Activated naive CD4-positive, alpha-beta T cell treated with anti-CD3 and anti-CD28 coated beads, Interleukin-2, amount 10 ng/mL, durations not matched to agents 7 days and 5 days (primary cell): ENCODE results near the gene STK40.
A peak's percentile ranks its signal among the peaks of the same experiment; 100 is the strongest.

Experiments used
- CTCF ChIA-PET: fragments of 350-600 bp; sonication (Branson Sonifier 250); formaldehyde crosslinking; loops from one replicate; lab custom pipeline; 2021; ENCODE audit warnings: antibody characterized with exemption; lab: Charles Lee
- DNase-seq: peaks from one replicate; pipeline ENCODE4 v3.0.0-alpha.2; 2020
- H3K27ac Mint-ChIP-seq: one replicate; pipeline ENCODE4 v1.8.0; 2021; ENCODE audit warnings: mild to moderate bottlenecking, moderate library complexity, mixed read lengths
- H3K27me3 Mint-ChIP-seq: one replicate; pipeline ENCODE4 v1.8.0; 2021; ENCODE audit warnings: mild to moderate bottlenecking, mixed read lengths
- H3K36me3 Mint-ChIP-seq: one replicate; pipeline ENCODE4 v1.8.0; 2021; ENCODE audit warnings: mixed read lengths
- H3K4me1 Mint-ChIP-seq: one replicate; pipeline ENCODE4 v1.8.0; 2021; ENCODE audit warnings: mixed read lengths
- H3K4me3 Mint-ChIP-seq: one replicate; pipeline ENCODE4 v1.8.0; 2021; ENCODE audit warnings: mild to moderate bottlenecking, moderate library complexity, mixed read lengths
- H3K9me3 Mint-ChIP-seq: one replicate; pipeline ENCODE4 v1.8.0; 2021; ENCODE audit warnings: mixed read lengths

STK40 gene, protein sequence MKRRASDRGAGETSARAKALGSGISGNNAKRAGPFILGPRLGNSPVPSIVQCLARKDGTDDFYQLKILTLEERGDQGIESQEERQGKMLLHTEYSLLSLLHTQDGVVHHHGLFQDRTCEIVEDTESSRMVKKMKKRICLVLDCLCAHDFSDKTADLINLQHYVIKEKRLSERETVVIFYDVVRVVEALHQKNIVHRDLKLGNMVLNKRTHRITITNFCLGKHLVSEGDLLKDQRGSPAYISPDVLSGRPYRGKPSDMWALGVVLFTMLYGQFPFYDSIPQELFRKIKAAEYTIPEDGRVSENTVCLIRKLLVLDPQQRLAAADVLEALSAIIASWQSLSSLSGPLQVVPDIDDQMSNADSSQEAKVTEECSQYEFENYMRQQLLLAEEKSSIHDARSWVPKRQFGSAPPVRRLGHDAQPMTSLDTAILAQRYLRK

DNA sequence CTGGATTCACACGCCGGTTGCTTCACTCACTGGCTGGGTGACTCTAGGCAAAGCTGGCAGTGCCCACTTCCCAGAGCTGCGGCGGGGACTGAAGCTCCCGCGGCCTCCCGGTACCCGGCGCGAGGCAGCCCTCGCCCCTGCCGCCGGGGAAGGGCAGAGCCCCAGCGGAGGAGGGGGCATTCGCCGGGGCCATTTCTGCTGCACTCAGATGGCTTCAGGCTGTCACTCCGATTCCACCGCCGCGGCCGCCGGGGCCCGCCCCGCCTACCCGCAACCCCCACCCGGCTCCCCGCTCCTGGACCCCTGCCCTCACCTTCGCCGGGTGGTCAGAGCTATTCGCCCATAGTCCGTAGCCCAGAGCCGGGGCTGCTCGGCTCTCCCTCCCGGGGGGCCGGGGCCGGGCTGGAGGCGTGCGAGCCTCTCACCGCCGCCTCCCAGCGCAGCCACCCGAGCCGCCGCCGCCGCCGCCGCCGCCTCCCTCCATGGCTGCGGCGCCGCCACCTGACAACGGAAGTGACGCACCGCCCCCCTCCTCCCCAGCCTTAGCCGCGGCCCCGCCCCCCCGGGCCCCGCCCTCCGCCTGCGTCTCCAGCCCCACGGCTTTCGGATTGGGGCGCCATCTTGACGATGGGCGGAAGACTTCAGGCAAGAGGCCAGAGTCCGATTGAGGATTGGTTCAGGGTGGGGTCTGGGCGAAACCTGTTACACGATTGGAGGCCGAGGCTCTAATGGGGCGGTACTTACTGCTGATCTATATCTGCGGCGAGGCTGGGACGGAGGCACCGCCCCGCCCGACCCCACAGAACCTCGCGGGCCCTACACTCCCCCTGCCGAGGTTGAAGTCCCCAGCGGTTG, at the start of gene STK40:
TSS of gene STK40 (minus strand) at position 515 of the 855 bp plus-strand sequence. CDS start 24,592 bp downstream, outside the sequence.
- no peaks in the 10 kb centered on the region for H3K27me3 Mint-ChIP-seq
- peak within 1 kb of the TSS; percentile 75 for H3K4me3 Mint-ChIP-seq
- peaks cover 59% of the 10 kb centered on the region for H3K4me1 Mint-ChIP-seq
- CTCF ChIA-PET: interaction anchor here (1.1 to 4.5 kb wide), 9 partner anchors 12 to 197 kb away, joined by 3 to 36 read pairs (median 7); partner anchors contain the start of gene LSM10
- H3K9me3 Mint-ChIP-seq: no peaks in the 10 kb centered on the region
- H3K36me3 Mint-ChIP-seq: peaks cover 32% of the 10 kb centered on the region
- peak; percentile 98 for DNase-seq
- H3K27ac Mint-ChIP-seq: peak within 1 kb of the TSS; percentile 100

DNA sequence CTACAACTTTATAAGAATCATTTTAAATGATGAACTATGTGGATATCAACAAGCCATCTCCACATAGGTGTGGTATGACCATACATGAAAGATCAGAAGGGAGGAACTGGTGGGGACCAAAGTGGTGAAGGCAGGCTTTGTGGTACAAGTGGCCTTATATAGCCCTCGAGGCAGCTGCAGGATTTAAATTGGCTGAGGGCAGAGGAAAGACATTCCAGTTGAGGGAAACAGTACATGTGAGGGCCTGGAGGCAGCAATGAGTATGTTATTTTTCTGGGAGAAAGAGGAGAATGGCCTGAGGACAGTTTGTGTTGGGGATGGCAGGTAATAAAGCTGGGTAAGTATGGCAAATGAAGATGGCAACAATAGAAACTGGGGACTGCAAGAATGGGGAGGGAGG, 47.4 kb upstream of the STK40 start:
- CTCF ChIA-PET: no interaction called here

GRCh38 chr1:36432616-36433015, 46.9 kb upstream of the STK40 start:
- H3K36me3 Mint-ChIP-seq: no peaks in the 10 kb centered on the region
- no peaks in the 10 kb centered on the region for H3K4me1 Mint-ChIP-seq
- no peak for DNase-seq
- H3K27me3 Mint-ChIP-seq: peaks cover 4% of the 10 kb centered on the region
- H3K27ac Mint-ChIP-seq: no peak overlapping the region
- H3K4me3 Mint-ChIP-seq: no peak overlapping the region
- no peaks in the 10 kb centered on the region for H3K9me3 Mint-ChIP-seq
- CTCF ChIA-PET: no interaction called here

More for the DNA sequence above, 47.4 kb upstream of the STK40 start:
- Mint-ChIP-seq H3K27me3 (peaks cover 4% of the 10 kb centered on the region), H3K9me3 (no peaks in the 10 kb centered on the region), H3K27ac (no peak overlapping the region), H3K4me1 (no peaks in the 10 kb centered on the region), H3K4me3 (no peak overlapping the region), H3K36me3 (no peaks in the 10 kb centered on the region)
- DNase-seq: no peak

GRCh38 chr1:36425791-36426190, 40.1 kb upstream of the STK40 start:
- CTCF ChIA-PET: interaction anchor here (5.8 kb wide), 1 partner anchor 83 kb away, joined by 51 read pairs; no protein-coding TSS in a partner anchor
- H3K4me1 Mint-ChIP-seq: peaks cover 6% of the 10 kb centered on the region
- H3K36me3 Mint-ChIP-seq: no peaks in the 10 kb centered on the region
- no peak overlapping the region for H3K4me3 Mint-ChIP-seq
- H3K27ac Mint-ChIP-seq: no peak overlapping the region
- DNase-seq: no peak
- H3K9me3 Mint-ChIP-seq: no peaks in the 10 kb centered on the region
- peaks cover 4% of the 10 kb centered on the region for H3K27me3 Mint-ChIP-seq

- CTCF ChIA-PET: interaction anchor here (0.9 to 5.8 kb wide), 11 partner anchors 9 to 322 kb away, joined by 3 to 51 read pairs (median 5); partner anchors contain the start of gene SH3D21
- no peak overlapping the region for H3K4me3 Mint-ChIP-seq
These were observed 35.9 kb upstream of the STK40 start for GRCh38 chr1:36421649-36422048.

GRCh38 chr1:36420836-36421317, 35.2 kb upstream of the STK40 start:
- CTCF ChIA-PET: interaction anchor here (0.8 to 5.8 kb wide), 16 partner anchors 8 to 321 kb away, joined by 3 to 51 read pairs (median 6); partner anchors contain the start of genes EVA1B, SH3D21 and TRAPPC3
- H3K4me3 Mint-ChIP-seq: peak overlapping the region; percentile 44
- no peaks in the 10 kb centered on the region for H3K9me3 Mint-ChIP-seq

More at GRCh38 chr1:36421649-36422048, 35.9 kb upstream of the STK40 start:
- no peak for DNase-seq
- Mint-ChIP-seq H3K27me3 (peaks cover 4% of the 10 kb centered on the region), H3K27ac (no peak overlapping the region), H3K4me1 (peaks cover 18% of the 10 kb centered on the region), H3K36me3 (no peaks in the 10 kb centered on the region), H3K9me3 (no peaks in the 10 kb centered on the region)

GRCh38 chr1:36420409-36420808, 34.7 kb upstream of the STK40 start:
- Mint-ChIP-seq H3K36me3 (no peaks in the 10 kb centered on the region), H3K4me1 (peaks cover 18% of the 10 kb centered on the region), H3K4me3 (peak overlapping the region; percentile 44), H3K27me3 (no peaks in the 10 kb centered on the region), H3K9me3 (no peaks in the 10 kb centered on the region), H3K27ac (peak overlapping the region; percentile 67)
- CTCF ChIA-PET: interaction anchor here (0.7 to 2.6 kb wide), 13 partner anchors 33 to 323 kb away, joined by 3 to 42 read pairs (median 5); partner anchors contain the start of genes EVA1B, SH3D21 and TRAPPC3
- no peak for DNase-seq

More at GRCh38 chr1:36420836-36421317, 35.2 kb upstream of the STK40 start:
- H3K4me1 Mint-ChIP-seq: peaks cover 18% of the 10 kb centered on the region
- peaks cover 3% of the 10 kb centered on the region for H3K27me3 Mint-ChIP-seq
- H3K36me3 Mint-ChIP-seq: no peaks in the 10 kb centered on the region
- peak overlapping the region; percentile 67 for H3K27ac Mint-ChIP-seq
- DNase-seq: peak; percentile 94

- Mint-ChIP-seq H3K27ac (no peak overlapping the region), H3K4me1 (peaks cover 18% of the 10 kb centered on the region), H3K4me3 (no peak overlapping the region), H3K9me3 (no peaks in the 10 kb centered on the region), H3K27me3 (no peaks in the 10 kb centered on the region), H3K36me3 (no peaks in the 10 kb centered on the region)
- CTCF ChIA-PET: interaction anchor here (0.7 to 2.6 kb wide), 12 partner anchors 47 to 322 kb away, joined by 3 to 42 read pairs (median 5); partner anchors contain the start of genes SH3D21 and TRAPPC3
- DNase-seq: no peak
These were observed 33.8 kb upstream of the STK40 start for GRCh38 chr1:36419569-36419968.

DNA sequence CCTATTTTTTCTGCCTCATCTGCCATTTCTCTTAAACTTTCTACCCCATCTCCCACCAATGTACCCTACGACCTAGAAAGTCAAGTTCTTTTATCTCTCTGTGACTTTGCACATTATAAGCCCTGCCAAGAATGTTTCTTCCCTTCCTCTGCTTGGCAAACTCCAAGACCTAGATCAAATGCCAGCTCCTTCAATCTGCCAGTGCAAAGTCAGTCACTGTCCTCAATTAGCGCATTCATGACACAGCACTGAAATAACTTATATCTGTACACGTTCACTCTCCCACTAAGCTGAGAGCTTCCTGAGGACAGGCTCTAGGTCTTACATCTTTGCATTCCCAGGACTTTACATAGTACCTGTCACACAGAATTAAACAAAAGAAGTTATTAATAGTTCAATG, 33.4 kb upstream of the STK40 start:
- CTCF ChIA-PET: interaction anchor here (0.8 to 2.6 kb wide), 7 partner anchors 51 to 270 kb away, joined by 3 to 42 read pairs (median 7); partner anchors contain the start of gene TRAPPC3
- H3K36me3 Mint-ChIP-seq: no peaks in the 10 kb centered on the region
- no peak for DNase-seq
- no peaks in the 10 kb centered on the region for H3K9me3 Mint-ChIP-seq
- no peak overlapping the region for H3K27ac Mint-ChIP-seq
- no peaks in the 10 kb centered on the region for H3K27me3 Mint-ChIP-seq
- no peak overlapping the region for H3K4me3 Mint-ChIP-seq
- peaks cover 18% of the 10 kb centered on the region for H3K4me1 Mint-ChIP-seq

GRCh38 chr1:36417931-36418330, 32.2 kb upstream of the STK40 start:
- CTCF ChIA-PET: interaction anchor here (0.6 to 2.2 kb wide), 4 partner anchors 33 to 132 kb away, joined by 3 to 5 read pairs (median 4); no protein-coding TSS in a partner anchor
- H3K27ac Mint-ChIP-seq: no peak overlapping the region
- H3K27me3 Mint-ChIP-seq: no peaks in the 10 kb centered on the region
- DNase-seq: no peak
- H3K36me3 Mint-ChIP-seq: no peaks in the 10 kb centered on the region
- H3K4me1 Mint-ChIP-seq: peaks cover 24% of the 10 kb centered on the region
- no peak overlapping the region for H3K4me3 Mint-ChIP-seq
- no peaks in the 10 kb centered on the region for H3K9me3 Mint-ChIP-seq

GRCh38 chr1:36415661-36416326, 30.1 kb upstream of the STK40 start:
- Mint-ChIP-seq H3K36me3 (peaks cover 6% of the 10 kb centered on the region), H3K4me1 (peaks cover 36% of the 10 kb centered on the region)
- CTCF ChIA-PET: interaction anchor here (0.9 kb wide), 1 partner anchor 73 kb away, joined by 3 read pairs; no protein-coding TSS in a partner anchor

DNA sequence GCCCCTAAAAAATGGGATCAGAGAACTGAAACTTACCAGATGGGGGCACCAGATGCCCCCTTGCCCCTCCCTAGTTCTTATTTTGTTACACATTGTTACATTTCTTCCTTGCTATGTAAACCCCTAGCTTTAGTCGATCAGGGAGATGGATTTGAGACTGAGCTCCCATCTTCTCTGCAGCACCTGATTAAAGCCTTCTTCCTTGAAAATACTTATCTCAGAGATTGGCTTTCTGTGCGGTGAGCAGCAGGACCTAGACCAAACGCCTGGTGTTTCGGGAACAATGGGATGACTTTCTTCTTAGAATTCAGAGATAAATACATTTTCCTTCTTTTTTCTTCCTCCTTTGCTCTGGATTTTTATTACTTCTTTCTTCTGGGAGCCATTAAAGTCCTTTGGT, 28.7 kb upstream of the STK40 start:
- Mint-ChIP-seq H3K27me3 (peaks cover under 1% of the 10 kb centered on the region), H3K27ac (no peak overlapping the region), H3K4me3 (no peak overlapping the region), H3K9me3 (peaks cover 6% of the 10 kb centered on the region), H3K4me1 (peaks cover 25% of the 10 kb centered on the region), H3K36me3 (peaks cover 6% of the 10 kb centered on the region)
- DNase-seq: no peak
- CTCF ChIA-PET: interaction anchor here (1.7 to 4.2 kb wide), 3 partner anchors 37 to 73 kb away, joined by 5 to 27 read pairs (median 6); no protein-coding TSS in a partner anchor

More at GRCh38 chr1:36415661-36416326, 30.1 kb upstream of the STK40 start:
- H3K27me3 Mint-ChIP-seq: no peaks in the 10 kb centered on the region
- peaks cover 6% of the 10 kb centered on the region for H3K9me3 Mint-ChIP-seq
- no peak overlapping the region for H3K4me3 Mint-ChIP-seq
- H3K27ac Mint-ChIP-seq: no peak overlapping the region
- DNase-seq: no peak
